HL-60 (cell line): ENCODE results near the gene VN1R5.

Experiments used
- DNase-seq, 2 experiments: peaks; one replicate each; pipeline ENCODE4 v3.0.0-alpha.2; 2010 to 2020; ENCODE audit warnings: low read depth in 1 of 2, low spot score in 1 of 2
- H3K27ac ChIP-seq: fragments of 250-450 bp; sonication (Bioruptor Pico); replicated peaks from 2 replicates; pipeline ENCODE4 v1.5.1; 2020; ENCODE audit warnings: mild to moderate bottlenecking, moderate library complexity
- H3K27me3 ChIP-seq: fragments of 250-450 bp; sonication (Bioruptor Pico); 2 replicates; pipeline ENCODE4 v1.5.1; 2021; ENCODE audit warnings: mild to moderate bottlenecking, moderate library complexity; ENCODE audit not compliant: insufficient read depth, poor library complexity, severe bottlenecking
- H3K4me3 ChIP-seq: replicated peaks from 2 replicates; pipeline ENCODE4 v1.5.1; 2011; ENCODE audit warnings: mild to moderate bottlenecking, control low read depth, low read length; ENCODE audit not compliant: insufficient read depth
- GABPA ChIP-seq: IDR thresholded peaks from 2 replicates; pipeline ENCODE4 v1.6.1; 2012; ENCODE audit warnings: low read depth
- POLR2AphosphoS5 ChIP-seq: IDR thresholded peaks from 2 replicates; pipeline ENCODE4 v1.6.1; 2012; ENCODE audit warnings: low read depth
- SPI1 ChIP-seq: IDR thresholded peaks from 2 replicates; pipeline ENCODE4 v1.6.1; 2012; ENCODE audit warnings: low read depth, mild to moderate bottlenecking, borderline replicate concordance
- TF ChIP-seq, protein P1 (sequence below): IDR thresholded peaks from 2 replicates; pipeline ENCODE4 v1.6.1; 2012; ENCODE audit warnings: low read depth; ENCODE audit not compliant: insufficient replicate concordance
- TF ChIP-seq, protein P2 (sequence below): IDR thresholded peaks from one replicate; pipeline ENCODE4 v1.5.1; 2011; ENCODE audit warnings: low read length, control low read depth, inconsistent platforms; ENCODE audit not compliant: insufficient read depth

Gene VN1R5

DNA sequence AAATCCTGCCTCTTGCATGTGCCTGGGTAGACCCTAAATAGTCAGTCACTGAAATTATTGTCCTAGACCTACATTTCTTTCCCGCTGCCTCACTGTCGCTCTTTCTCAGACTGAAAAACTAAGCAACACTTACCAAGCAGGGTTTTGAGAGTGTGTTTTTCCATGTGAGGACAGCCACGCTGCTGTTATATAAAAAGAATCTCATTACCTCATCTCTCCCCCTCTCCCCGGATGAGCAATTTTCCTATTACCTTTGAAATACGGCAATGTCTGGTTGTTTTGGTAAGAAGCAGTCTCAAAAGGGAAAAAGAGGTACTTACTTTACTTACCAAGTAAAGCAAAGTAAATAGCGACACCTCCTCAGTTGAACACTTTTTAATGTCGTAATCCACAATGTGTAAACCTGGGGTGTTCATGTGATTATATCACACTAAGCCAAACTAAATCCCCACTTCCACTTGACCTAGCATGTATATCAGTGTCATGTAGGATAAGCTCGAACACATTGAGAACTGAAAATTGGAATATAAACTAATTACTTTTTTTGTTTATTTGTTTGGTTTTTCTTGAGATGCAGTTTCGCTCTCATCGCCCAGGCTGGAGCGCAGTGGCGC is 12.2 kb upstream of the VN1R5 start:
- TF ChIP-seq, protein P1, sequence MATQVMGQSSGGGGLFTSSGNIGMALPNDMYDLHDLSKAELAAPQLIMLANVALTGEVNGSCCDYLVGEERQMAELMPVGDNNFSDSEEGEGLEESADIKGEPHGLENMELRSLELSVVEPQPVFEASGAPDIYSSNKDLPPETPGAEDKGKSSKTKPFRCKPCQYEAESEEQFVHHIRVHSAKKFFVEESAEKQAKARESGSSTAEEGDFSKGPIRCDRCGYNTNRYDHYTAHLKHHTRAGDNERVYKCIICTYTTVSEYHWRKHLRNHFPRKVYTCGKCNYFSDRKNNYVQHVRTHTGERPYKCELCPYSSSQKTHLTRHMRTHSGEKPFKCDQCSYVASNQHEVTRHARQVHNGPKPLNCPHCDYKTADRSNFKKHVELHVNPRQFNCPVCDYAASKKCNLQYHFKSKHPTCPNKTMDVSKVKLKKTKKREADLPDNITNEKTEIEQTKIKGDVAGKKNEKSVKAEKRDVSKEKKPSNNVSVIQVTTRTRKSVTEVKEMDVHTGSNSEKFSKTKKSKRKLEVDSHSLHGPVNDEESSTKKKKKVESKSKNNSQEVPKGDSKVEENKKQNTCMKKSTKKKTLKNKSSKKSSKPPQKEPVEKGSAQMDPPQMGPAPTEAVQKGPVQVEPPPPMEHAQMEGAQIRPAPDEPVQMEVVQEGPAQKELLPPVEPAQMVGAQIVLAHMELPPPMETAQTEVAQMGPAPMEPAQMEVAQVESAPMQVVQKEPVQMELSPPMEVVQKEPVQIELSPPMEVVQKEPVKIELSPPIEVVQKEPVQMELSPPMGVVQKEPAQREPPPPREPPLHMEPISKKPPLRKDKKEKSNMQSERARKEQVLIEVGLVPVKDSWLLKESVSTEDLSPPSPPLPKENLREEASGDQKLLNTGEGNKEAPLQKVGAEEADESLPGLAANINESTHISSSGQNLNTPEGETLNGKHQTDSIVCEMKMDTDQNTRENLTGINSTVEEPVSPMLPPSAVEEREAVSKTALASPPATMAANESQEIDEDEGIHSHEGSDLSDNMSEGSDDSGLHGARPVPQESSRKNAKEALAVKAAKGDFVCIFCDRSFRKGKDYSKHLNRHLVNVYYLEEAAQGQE, result no peak
- TF ChIP-seq POLR2AphosphoS5 (no peak), SPI1 (no peak), GABPA (no peak)
- TF ChIP-seq, protein P2, sequence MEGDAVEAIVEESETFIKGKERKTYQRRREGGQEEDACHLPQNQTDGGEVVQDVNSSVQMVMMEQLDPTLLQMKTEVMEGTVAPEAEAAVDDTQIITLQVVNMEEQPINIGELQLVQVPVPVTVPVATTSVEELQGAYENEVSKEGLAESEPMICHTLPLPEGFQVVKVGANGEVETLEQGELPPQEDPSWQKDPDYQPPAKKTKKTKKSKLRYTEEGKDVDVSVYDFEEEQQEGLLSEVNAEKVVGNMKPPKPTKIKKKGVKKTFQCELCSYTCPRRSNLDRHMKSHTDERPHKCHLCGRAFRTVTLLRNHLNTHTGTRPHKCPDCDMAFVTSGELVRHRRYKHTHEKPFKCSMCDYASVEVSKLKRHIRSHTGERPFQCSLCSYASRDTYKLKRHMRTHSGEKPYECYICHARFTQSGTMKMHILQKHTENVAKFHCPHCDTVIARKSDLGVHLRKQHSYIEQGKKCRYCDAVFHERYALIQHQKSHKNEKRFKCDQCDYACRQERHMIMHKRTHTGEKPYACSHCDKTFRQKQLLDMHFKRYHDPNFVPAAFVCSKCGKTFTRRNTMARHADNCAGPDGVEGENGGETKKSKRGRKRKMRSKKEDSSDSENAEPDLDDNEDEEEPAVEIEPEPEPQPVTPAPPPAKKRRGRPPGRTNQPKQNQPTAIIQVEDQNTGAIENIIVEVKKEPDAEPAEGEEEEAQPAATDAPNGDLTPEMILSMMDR, result no peak

DNA sequence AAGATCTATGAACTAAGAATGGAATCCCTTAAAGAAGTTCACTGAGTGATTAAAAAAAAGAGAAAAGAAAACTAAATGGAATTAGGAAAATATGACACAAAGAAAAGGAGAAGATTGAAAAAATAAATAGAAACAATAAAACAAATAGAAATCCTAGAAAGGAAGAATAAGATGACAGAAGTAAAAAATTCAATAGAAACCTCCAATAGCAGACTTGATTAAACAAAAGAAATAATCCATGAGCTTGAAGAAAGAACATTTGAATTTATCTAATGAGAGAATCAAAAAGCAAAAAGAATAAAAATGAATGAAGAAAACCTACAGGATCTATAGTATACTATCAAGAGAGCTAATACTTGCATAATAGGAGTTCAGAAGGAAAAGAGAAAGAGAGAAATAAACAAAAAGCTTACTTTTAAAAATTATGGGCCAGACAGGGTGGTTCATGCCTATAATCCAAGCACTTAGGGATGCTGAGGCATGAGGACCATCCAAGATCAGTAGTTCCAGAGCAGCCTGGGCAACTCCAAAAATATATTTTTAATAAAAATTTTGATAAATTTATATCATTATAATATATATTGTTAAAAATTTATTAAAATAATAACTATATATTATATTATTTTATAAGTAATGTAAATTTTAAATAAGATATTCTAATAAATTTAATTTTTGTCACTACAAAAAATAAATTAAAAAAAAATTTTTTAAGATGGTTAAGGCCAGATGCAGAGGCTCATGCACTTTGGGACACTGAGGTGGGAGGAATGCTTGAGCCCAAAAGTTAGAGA is 9.4 kb upstream of the VN1R5 start:
- H3K27me3 ChIP-seq, result no peaks in the 10 kb centered on the region
- H3K27ac ChIP-seq, result no peak overlapping the region
- no peak overlapping the region for H3K4me3 ChIP-seq
- no peak for DNase-seq
- TF ChIP-seq SPI1, result no peak
- TF ChIP-seq, protein P1, result no peak
- TF ChIP-seq POLR2AphosphoS5, result no peak
- TF ChIP-seq GABPA, result no peak
- TF ChIP-seq, protein P2, result no peak

More for the DNA sequence above, 12.2 kb upstream of the VN1R5 start:
- no peak overlapping the region for H3K27ac ChIP-seq
- no peaks in the 10 kb centered on the region for H3K27me3 ChIP-seq
- no peak overlapping the region for H3K4me3 ChIP-seq
- no peak for DNase-seq

DNA sequence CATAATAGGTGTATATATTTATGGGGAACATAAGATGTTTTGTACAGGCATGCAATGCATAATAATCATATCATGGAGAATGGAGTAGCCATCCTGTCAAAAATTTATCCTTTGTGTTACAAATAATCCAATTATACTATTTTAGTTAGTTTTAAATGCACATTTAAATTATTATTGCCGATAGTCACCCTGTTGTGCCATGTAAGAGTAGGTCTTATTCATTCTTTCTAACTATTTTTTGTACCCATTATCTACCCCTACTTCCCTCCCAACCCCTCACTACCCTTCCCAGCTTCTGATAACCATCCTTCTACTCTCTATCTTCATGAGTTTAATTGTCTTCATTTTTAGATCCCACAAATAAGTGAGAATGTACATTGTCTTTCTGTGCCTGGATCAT is 8.3 kb upstream of the VN1R5 start:
- TF ChIP-seq GABPA (no peak), POLR2AphosphoS5 (no peak), SPI1 (no peak)
- TF ChIP-seq, protein P2, result no peak
- TF ChIP-seq, protein P1, result no peak
- DNase-seq, result no peak
- Histone ChIP-seq H3K27ac (no peak overlapping the region), H3K4me3 (no peak overlapping the region), H3K27me3 (no peaks in the 10 kb centered on the region)
